Measurements from ENCODE around the gene RHOBTB3.

RHOBTB3 gene

DNA sequence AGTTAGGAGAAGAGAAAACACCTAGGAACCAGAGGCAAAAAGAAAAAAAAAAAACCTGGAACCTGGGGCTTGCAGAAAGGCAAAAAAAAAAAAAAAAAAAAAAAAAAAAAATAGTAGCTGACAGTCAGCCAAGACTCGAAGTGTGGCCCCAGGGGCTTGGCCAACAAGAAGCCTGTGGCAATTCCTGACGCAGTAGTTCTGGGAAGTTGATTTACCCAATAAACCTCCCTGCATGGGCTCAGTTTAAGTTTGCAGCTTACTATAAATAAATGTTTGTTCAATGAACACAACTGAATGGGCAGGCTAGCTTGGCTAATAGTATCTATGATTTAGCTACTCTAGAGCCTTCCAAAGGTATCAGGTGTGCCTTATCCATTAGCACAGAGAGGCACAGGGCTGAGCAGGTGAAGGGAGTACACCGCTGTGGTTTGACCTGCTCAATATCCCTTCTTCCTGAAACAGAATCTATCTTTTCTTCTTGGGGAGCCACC, 112.6 kb downstream of the RHOBTB3 start:
- peak; percentile 87 for DNase-seq

DNA sequence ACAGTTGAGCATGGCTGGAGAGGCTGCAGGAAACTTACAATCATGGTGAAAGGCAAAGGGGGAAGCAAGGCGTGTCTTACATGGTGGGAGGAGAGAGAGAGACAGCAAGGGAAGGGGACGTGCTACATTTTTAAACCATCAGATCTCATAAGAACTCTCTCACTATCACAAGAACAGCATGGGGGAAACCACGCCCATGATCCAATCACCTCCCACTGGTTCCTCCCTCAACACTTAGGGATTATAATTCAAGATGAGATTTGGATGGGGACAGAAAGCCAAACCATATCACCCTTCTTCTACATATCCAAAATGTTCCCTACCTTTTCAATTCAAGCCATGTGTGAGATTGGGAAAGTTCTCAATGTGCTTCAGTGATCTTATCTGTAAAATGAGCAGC, 114.3 kb downstream of the RHOBTB3 start:
- no peak for DNase-seq

Data from suppressor macrophage treated with lipopolysaccharide for 4 hours (primary cell).